ENCODE results near the gene KIAA1671.

Gene KIAA1671

GRCh38 chr22:25149014-25149413 is 196.5 kb downstream of the KIAA1671 start:
- no peak for DNase-seq

GRCh38 chr22:25153961-25154666 is 201.6 kb downstream of the KIAA1671 start:
- no peak for DNase-seq

- no peak for DNase-seq
Measured at GRCh38 chr22:25154667-25154999, 202.1 kb downstream of the KIAA1671 start.

DNA sequence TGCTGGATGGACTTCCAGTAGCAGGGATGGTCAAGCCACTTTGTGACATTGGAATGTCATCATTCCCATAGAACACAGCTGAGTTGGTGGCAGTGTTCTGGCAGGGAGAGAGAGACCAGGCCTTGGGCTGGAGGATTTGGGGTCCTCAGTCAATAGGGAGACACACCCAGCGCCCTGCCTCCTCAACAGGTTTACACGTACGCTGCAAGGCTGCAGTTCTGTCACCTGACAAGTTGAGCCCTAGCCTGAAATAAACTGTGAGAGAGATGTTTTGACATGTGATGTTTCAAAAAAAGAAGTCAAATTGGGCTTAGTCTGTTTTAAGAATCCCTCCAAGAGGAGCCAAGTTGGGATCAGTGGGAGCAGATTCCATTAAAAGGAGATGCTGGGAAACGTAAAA is 204.2 kb downstream of the KIAA1671 start:
- no peak for DNase-seq

GRCh38 chr22:25159028-25159427 is 206.5 kb downstream of the KIAA1671 start:
- DNase-seq, result no peak

- DNase-seq, result no peak
Measured at GRCh38 chr22:25160120-25160996, 207.8 kb downstream of the KIAA1671 start.

GRCh38 chr22:25161017-25161915 is 208.8 kb downstream of the KIAA1671 start:
- no peak for DNase-seq

GRCh38 chr22:25161916-25162530 is 209.5 kb downstream of the KIAA1671 start:
- DNase-seq, result no peak

GRCh38 chr22:25162561-25162960 is 210.0 kb downstream of the KIAA1671 start:
- DNase-seq, result no peak

- no peak for DNase-seq
Measured at GRCh38 chr22:25165785-25166184, 213.3 kb downstream of the KIAA1671 start.

DNA sequence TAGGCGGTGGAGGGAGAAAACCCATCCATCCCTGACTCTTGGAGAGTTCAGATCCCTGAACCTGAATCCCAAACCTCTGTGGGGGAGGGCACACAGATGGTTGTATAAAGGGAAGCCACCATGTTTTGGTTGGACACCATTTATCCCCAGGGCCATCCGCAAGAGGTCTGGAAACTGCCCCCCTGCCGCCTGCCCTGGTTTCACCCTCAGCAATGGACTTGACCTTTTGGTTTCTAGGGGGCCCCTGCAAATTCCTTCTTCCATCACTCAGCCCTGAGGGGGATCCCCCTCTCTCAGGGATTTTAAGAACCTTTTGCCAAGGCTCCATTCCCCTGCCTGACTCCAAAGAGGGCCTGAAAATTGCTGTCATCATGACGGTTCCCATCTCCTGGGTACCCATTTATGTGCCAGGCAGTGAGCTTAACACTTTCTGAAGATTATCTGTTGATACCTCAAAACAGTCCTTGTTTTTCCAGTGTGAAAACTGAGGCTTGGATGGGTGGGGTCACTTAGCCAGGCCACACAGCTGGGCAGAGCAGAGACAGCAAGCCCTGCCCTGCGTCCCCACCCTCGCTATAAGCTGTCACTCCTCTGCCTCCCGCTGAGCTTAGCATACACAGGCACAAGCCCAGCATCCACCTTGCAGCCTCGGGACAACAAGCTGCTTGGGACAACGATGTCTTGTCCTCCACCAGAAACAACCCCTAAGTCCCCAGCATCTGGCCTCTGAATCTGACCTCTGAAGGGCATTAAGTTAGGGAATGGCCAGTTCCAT is 213.9 kb downstream of the KIAA1671 start:
- DNase-seq, result no peak

GRCh38 chr22:25167082-25167481 is 214.6 kb downstream of the KIAA1671 start:
- DNase-seq, result no peak

GRCh38 chr22:25167834-25168601 is 215.5 kb downstream of the KIAA1671 start:
- no peak for DNase-seq

GRCh38 chr22:25169278-25170031 is 216.9 kb downstream of the KIAA1671 start:
- no peak for DNase-seq

- no peak for DNase-seq
Measured at GRCh38 chr22:25170426-25170980, 218.0 kb downstream of the KIAA1671 start.

DNA sequence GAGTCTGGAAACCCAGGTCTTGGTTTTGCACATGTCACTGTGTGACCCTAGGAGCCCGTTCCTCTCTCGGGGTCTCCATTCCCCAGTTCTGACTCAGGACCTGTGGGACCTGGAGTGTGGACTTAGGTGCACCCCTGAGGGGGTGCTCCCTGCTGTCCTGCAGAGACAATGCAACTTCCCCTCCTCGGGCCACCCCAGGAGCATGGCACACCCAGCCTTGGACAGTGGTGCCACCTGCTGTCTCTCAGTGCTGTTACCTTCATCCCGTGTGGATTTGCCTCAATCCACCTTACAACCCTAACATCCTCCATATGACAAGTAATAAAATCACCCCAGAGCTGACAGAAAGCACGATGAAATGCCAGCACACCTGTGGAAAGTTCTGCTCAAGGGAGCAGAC is 219.6 kb downstream of the KIAA1671 start:
- no peak for DNase-seq

- DNase-seq, result no peak
Measured at GRCh38 chr22:25174156-25174887, 221.8 kb downstream of the KIAA1671 start.

- DNase-seq, result no peak
Measured at GRCh38 chr22:25174888-25175411, 222.4 kb downstream of the KIAA1671 start.

- no peak for DNase-seq
Measured at GRCh38 chr22:25176175-25176574, 223.7 kb downstream of the KIAA1671 start.

All from effector CD8-positive, alpha-beta T cell (primary cell).